Lung (tissue), 12 donors: Measurements from ENCODE around the gene WFDC2. TPM values are rescaled to one million over a fixed set of nuclear protein-coding genes. Genes with fewer than 3 reads are reported as not detected.

Source experiments
- ATAC-seq: fragments of 200-7000 bp; cut with Tn5 transposase; one replicate; pipeline ENCODE4 v1.9.1; 2020; ENCODE audit warnings: moderate number of reproducible peaks; ENCODE audit not compliant: insufficient read depth, low FRiP score
- DNase-seq, 3 donors: peaks; one replicate each; pipeline ENCODE4 v3.0.0-alpha.2; 2013 to 2017
- H3K27ac ChIP-seq, 2 donors: one replicate each; pipeline ENCODE4 v1.5.1; 2013; ENCODE audit warnings: mild to moderate bottlenecking in 2 of 2, moderate library complexity in 2 of 2, control low read depth in 1 of 2, inconsistent platforms in 1 of 2, low read depth in 1 of 2, low read length in 1 of 2
- H3K27me3 ChIP-seq, 3 donors: one replicate each; pipeline ENCODE4 v1.5.1; 2013; ENCODE audit warnings: low read length in 2 of 3; ENCODE audit not compliant: control insufficient read depth in 3 of 3, insufficient read depth in 3 of 3
- H3K36me3 ChIP-seq, 4 donors: one replicate each; pipeline ENCODE4 v1.5.1; 2013; ENCODE audit warnings: low read length in 4 of 4, mild to moderate bottlenecking in 1 of 4, moderate library complexity in 1 of 4; ENCODE audit not compliant: control insufficient read depth in 4 of 4, insufficient read depth in 4 of 4
- H3K4me1 ChIP-seq, 5 donors: one replicate each; pipeline ENCODE4 v1.5.1; 2013; ENCODE audit warnings: low read length in 5 of 5, mild to moderate bottlenecking in 2 of 5, moderate library complexity in 1 of 5; ENCODE audit not compliant: control insufficient read depth in 5 of 5, insufficient read depth in 5 of 5
- H3K4me3 ChIP-seq: one replicate; pipeline ENCODE4 v1.5.1; 2013; ENCODE audit warnings: mild to moderate bottlenecking, control low read depth, moderate library complexity
- H3K9ac ChIP-seq, 2 donors: one replicate each; pipeline ENCODE4 v1.5.1; 2013; ENCODE audit warnings: low read length in 2 of 2, control low read depth in 1 of 2; ENCODE audit not compliant: insufficient read depth in 1 of 2
- H3K9me3 ChIP-seq, 4 donors: one replicate each; pipeline ENCODE4 v1.5.1; 2013; ENCODE audit warnings: low read length in 3 of 4, mild to moderate bottlenecking in 1 of 4, moderate library complexity in 1 of 4; ENCODE audit not compliant: control insufficient read depth in 4 of 4, insufficient read depth in 3 of 4
- CTCF ChIP-seq: IDR thresholded peaks from 2 replicates; pipeline ENCODE4 v1.5.1; 2012; ENCODE audit warnings: mild to moderate bottlenecking; ENCODE audit errors: control extremely low read depth, extremely low read depth
- WGBS, 2 donors: extraction: QIAGEN DNeasy Blood & Tissue Kit; methylation state at CpG; one replicate each; pipeline ENCODE4 v1.1.7; 2013; 5-methylcytosine and 5-hydroxymethylcytosine counted together
- polyA plus RNA-seq, 2 donors: library from polyadenylated mRNA; stranded (reverse); fragments of 200-250 nt; gene quantifications; one replicate each; pipeline ENCODE4 v1.2.1, GENCODE V29; 2013
- total RNA-seq, 2 donors: library from RNA; depleted of rRNA in 1 of 2; stranded (reverse); fragments of >200 nt in 1 of 2; gene quantifications; one replicate each; pipeline ENCODE4 v1.2.1, GENCODE V29; 2014 to 2021
- donor health status: control.
- donor health status: control.
- donor health status: Bipolar disorder and iron deficiency.
- donor health status: healthy.
- donor health status: DM: yes; HTN: yes; CAD: no.

WFDC2 gene
- total and polyA plus RNA-seq, 4 donors: 62.8 to 1,020 (median 523) TPM

DNA sequence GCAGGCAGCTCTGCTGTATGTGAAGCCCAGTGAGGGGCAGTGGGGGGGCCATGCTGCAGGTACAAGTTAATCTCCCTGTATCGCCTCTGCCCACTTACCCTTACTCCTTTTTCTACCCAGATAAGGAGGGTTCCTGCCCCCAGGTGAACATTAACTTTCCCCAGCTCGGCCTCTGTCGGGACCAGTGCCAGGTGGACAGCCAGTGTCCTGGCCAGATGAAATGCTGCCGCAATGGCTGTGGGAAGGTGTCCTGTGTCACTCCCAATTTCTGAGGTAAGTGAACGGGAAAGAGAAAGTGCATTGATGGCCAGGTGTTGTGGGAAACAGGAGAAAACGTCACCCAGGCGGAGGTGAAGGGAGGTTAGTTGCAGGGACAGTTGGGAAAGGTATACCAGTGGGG is 10.3 kb downstream of the WFDC2 start:
- no peak overlapping the region for H3K4me3 ChIP-seq
- peaks cover 0 to 2% (median 0%) of the 10 kb centered on the region in 4 donors for H3K36me3 ChIP-seq
- TF ChIP-seq CTCF: no peak
- 84 to 93% methylated on average over 7 of the region's 7 CpGs for WGBS, 2 donors
- peaks cover 0 to 4% (median 0%) of the 10 kb centered on the region in 4 donors for H3K9me3 ChIP-seq
- no peak for DNase-seq
- peaks cover 0 to 3% (median 3%) of the 10 kb centered on the region in 5 donors for H3K4me1 ChIP-seq
- no peak for ATAC-seq
- H3K27me3 ChIP-seq: no peaks in the 10 kb centered on the region
- H3K27ac ChIP-seq: no peak overlapping the region
- H3K9ac ChIP-seq: no peak overlapping the region

DNA sequence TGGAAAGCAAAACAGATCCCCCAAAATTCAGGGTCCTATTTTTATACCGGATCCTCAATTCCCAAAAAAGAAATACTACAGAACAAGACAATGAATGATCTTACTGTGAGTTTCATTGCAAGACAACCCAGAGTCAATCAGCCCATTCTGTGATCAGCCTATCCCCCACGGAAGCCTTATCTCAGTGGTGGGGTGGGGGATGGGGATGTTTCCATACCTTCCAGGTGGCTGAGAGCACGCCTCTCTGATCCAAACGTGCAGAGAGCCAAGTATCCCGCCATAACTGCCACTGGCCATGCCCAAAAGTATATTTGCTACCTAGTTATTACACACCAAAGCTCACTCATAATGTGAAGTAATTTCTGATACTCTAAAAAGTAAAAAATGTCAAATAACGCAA is 15.1 kb downstream of the WFDC2 start:
- H3K9ac ChIP-seq: no peak overlapping the region
- 47 to 59% methylated on average over 6 of the region's 6 CpGs for WGBS, 2 donors
- H3K36me3 ChIP-seq: peaks cover 0 to 2% (median 0%) of the 10 kb centered on the region in 4 donors
- no peak overlapping the region for H3K27ac ChIP-seq
- H3K4me3 ChIP-seq: no peak overlapping the region
- H3K9me3 ChIP-seq: peaks cover 0 to 2% (median 0%) of the 10 kb centered on the region in 4 donors
- no peak for TF ChIP-seq CTCF
- peaks cover 0 to 16% (median 0%) of the 10 kb centered on the region in 3 donors for H3K27me3 ChIP-seq
- no peak for DNase-seq
- no peak for ATAC-seq
- H3K4me1 ChIP-seq: peaks cover 0 to 4% (median 1%) of the 10 kb centered on the region in 5 donors

- ATAC-seq: no peak
- no peak overlapping the region for H3K9ac ChIP-seq
- 85 to 89% methylated on average over 4 of the region's 4 CpGs for WGBS, 2 donors
These were observed 15.8 kb downstream of the WFDC2 start for GRCh38 chr20:45485388-45485787.

More at GRCh38 chr20:45485388-45485787, 15.8 kb downstream of the WFDC2 start:
- H3K27ac ChIP-seq: no peak overlapping the region
- DNase-seq: no peak
- no peak for TF ChIP-seq CTCF
- H3K36me3 ChIP-seq: no peaks in the 10 kb centered on the region
- peaks cover 0 to 4% (median 0%) of the 10 kb centered on the region in 5 donors for H3K4me1 ChIP-seq
- no peak overlapping the region for H3K4me3 ChIP-seq
- H3K27me3 ChIP-seq: peaks cover 0 to 16% (median 0%) of the 10 kb centered on the region in 3 donors
- peaks cover 0 to 2% (median 0%) of the 10 kb centered on the region in 4 donors for H3K9me3 ChIP-seq
